GM12878 (cell line): Measurements from ENCODE around the gene PRRC2A. TPM values are rescaled to one million over a fixed set of nuclear protein-coding genes. Genes with fewer than 3 reads are reported as not detected.

ENCODE experiments used
- ATAC-seq: fragments of 200-7000 bp; cut with Tn5 transposase; 3 replicates; pipeline ENCODE4 v1.9.1; 2020; ENCODE audit warnings: mild to moderate bottlenecking, moderate library complexity
- BruUV-seq: library from RNA; stranded (reverse); fragments of 400-500 nt; replicated peaks from 2 replicates; lab custom pipeline; 2021; lab: Mats Ljungman, UMichigan
- CTCF ChIA-PET: fragments of 300-600 bp; sonication (Branson Sonifier 250); formaldehyde crosslinking; extraction: SDS; loops from one replicate; lab custom pipeline; 2021; ENCODE audit warnings: inconsistent platforms; lab: Yijun Ruan, JAX
- POLR2A ChIA-PET: fragments of 350-600 bp; formaldehyde crosslinking; extraction: SDS; loops from one replicate; lab custom pipeline; 2021; ENCODE audit warnings: inconsistent platforms; lab: Charles Lee
- RAD21 ChIA-PET: fragments of 300-600 bp; sonication (Branson Sonifier 250); formaldehyde crosslinking; loops from one replicate; lab custom pipeline; 2023; ENCODE audit warnings: antibody characterized with exemption; ENCODE audit not compliant: unreplicated experiment; lab: Charles Lee
- SMC1A ChIA-PET: fragments of 300-600 bp; sonication (Branson Sonifier 250); formaldehyde crosslinking; loops from one replicate; lab custom pipeline; 2023; ENCODE audit not compliant: unreplicated experiment, uncharacterized antibody; lab: Charles Lee
- DNase-seq: peaks from one replicate; pipeline ENCODE4 v3.0.0-alpha.2; 2011; ENCODE audit warnings: low read depth, low spot score
- FAIRE-seq: peaks from 3 replicates; lab custom pipeline; 2011; peaks lifted over from hg19 to GRCh38; lab: Jason Lieb, UNC
- H2AFZ ChIP-seq: 2 replicates; pipeline ENCODE4 v1.6.0; 2011; ENCODE audit warnings: low read depth, low read length, control low read depth; ENCODE audit not compliant: control insufficient read depth
- H3K27ac ChIP-seq: 2 replicates; pipeline ENCODE4 v1.5.1; 2011; ENCODE audit warnings: control low read depth; ENCODE audit not compliant: control insufficient read depth, insufficient read depth
- H3K27me3 ChIP-seq, 2 experiments: replicated peaks in 1 of 2; 2 replicates each; pipeline versions ENCODE4 v1.6.0 to v1.6.1; 2011; ENCODE audit warnings: low read length in 1 of 2; ENCODE audit not compliant: control insufficient read depth in 2 of 2, insufficient read depth in 2 of 2
- H3K36me3 ChIP-seq, 2 experiments: 2 replicates each; pipeline ENCODE4 v1.5.1; 2011; ENCODE audit warnings: low read length in 1 of 2; ENCODE audit not compliant: control insufficient read depth in 2 of 2, insufficient read depth in 2 of 2
- H3K4me1 ChIP-seq: 2 replicates; pipeline ENCODE4 v1.6.1; 2011; ENCODE audit warnings: mild to moderate bottlenecking, low read length, moderate library complexity, mixed read lengths; ENCODE audit not compliant: control insufficient read depth, insufficient read depth
- H3K4me2 ChIP-seq: 2 replicates; pipeline ENCODE4 v1.6.0; 2011; ENCODE audit warnings: control low read depth; ENCODE audit not compliant: control insufficient read depth, insufficient read depth
- H3K4me3 ChIP-seq: fragments of 200-600 bp; sonication (generic); 2 replicates; pipeline ENCODE4 v1.5.1; 2016
- H3K79me2 ChIP-seq: 2 replicates; pipeline ENCODE4 v1.6.0; 2011; ENCODE audit warnings: low read length; ENCODE audit not compliant: control insufficient read depth, insufficient read depth
- H3K9ac ChIP-seq: 2 replicates; pipeline ENCODE4 v1.8.0; 2011; ENCODE audit warnings: low read length, control low read depth, mixed read lengths; ENCODE audit not compliant: control insufficient read depth, insufficient read depth
- H3K9me3 ChIP-seq: replicated peaks from 3 replicates; pipeline ENCODE4 v1.5.1; 2011; ENCODE audit warnings: mild to moderate bottlenecking, low read length; ENCODE audit not compliant: control insufficient read depth, insufficient read depth
- H4K20me1 ChIP-seq: 2 replicates; pipeline ENCODE4 v1.6.0; 2011; ENCODE audit not compliant: control insufficient read depth, insufficient read depth
- ATF7 ChIP-seq: fragments of 450-650 bp; IDR thresholded peaks from 2 replicates; pipeline ENCODE4 v1.6.1; 2016; ENCODE audit warnings: low read depth, mild to moderate bottlenecking
- BCL11A ChIP-seq: IDR thresholded peaks from 2 replicates; pipeline ENCODE4 v1.6.1; 2011; ENCODE audit warnings: low read depth, low read length
- CREM ChIP-seq: IDR thresholded peaks from 2 replicates; pipeline ENCODE4 v1.6.1; 2014; ENCODE audit warnings: antibody characterized with exemption, low read depth
- CTCF ChIP-seq, 3 experiments: IDR thresholded peaks in 2 of 3; conservative IDR thresholded peaks in 1 of 3; 2 replicates each; pipeline ENCODE4 v1.5.1; 2011; ENCODE audit warnings: low read depth in 3 of 3, low read length in 3 of 3, mild to moderate bottlenecking in 3 of 3, control low read depth in 2 of 3, moderate library complexity in 2 of 3, inconsistent platforms in 1 of 3, mixed read lengths in 1 of 3; ENCODE audit not compliant: control insufficient read depth in 2 of 3, insufficient read depth in 1 of 3; ENCODE audit errors: extremely low read depth in 1 of 3
- HDGF ChIP-seq: fragments of 450-650 bp; IDR thresholded peaks from 2 replicates; pipeline ENCODE4 v1.6.1; 2016; ENCODE audit warnings: antibody characterized with exemption
- NFYA ChIP-seq: IDR thresholded peaks from 2 replicates; pipeline ENCODE4 v1.6.1; 2011; ENCODE audit warnings: low read depth, mild to moderate bottlenecking, low read length, improper control_type of control experiment, borderline replicate concordance
- NRF1 ChIP-seq: conservative IDR thresholded peaks from 2 replicates; pipeline ENCODE4 v1.6.1; 2011; ENCODE audit warnings: mild to moderate bottlenecking, low read depth, low read length, improper control_type of control experiment
- PKNOX1 ChIP-seq: fragments of 450-650 bp; IDR thresholded peaks from 2 replicates; pipeline ENCODE4 v1.6.1; 2016; ENCODE audit warnings: mild to moderate bottlenecking
- RAD21 ChIP-seq: IDR thresholded peaks from 2 replicates; pipeline ENCODE4 v1.6.1; 2011; ENCODE audit warnings: mild to moderate bottlenecking, low read depth, low read length, moderate library complexity; ENCODE audit not compliant: insufficient read depth
- RELA ChIP-seq: fragments of 450-650 bp; IDR thresholded peaks from 2 replicates; pipeline ENCODE4 v1.8.0; 2014; ENCODE audit warnings: borderline replicate concordance; ENCODE audit not compliant: partially characterized antibody
- RUNX3 ChIP-seq: IDR thresholded peaks from 2 replicates; pipeline ENCODE4 v1.6.1; 2012; ENCODE audit warnings: low read length, inconsistent platforms
- SMARCA5 ChIP-seq: fragments of 450-650 bp; IDR thresholded peaks from 2 replicates; pipeline ENCODE4 v1.6.1; 2017; ENCODE audit warnings: mild to moderate bottlenecking
- SMC3 ChIP-seq: IDR thresholded peaks from 2 replicates; pipeline ENCODE4 v1.6.1; 2011; ENCODE audit warnings: low read length, improper control_type of control experiment, borderline replicate concordance
- SRF ChIP-seq, 2 experiments: IDR thresholded peaks; 2 replicates each; pipeline ENCODE4 v1.6.1; 2011; ENCODE audit warnings: low read depth in 2 of 2, low read length in 2 of 2, mild to moderate bottlenecking in 1 of 2, moderate library complexity in 1 of 2
- YBX1 ChIP-seq: fragments of 450-650 bp; IDR thresholded peaks from 2 replicates; pipeline ENCODE4 v1.6.1; 2016; ENCODE audit warnings: antibody characterized with exemption
- ZBTB11 ChIP-seq: fragments of 450-650 bp; formaldehyde crosslinking; IDR thresholded peaks from 2 replicates; pipeline ENCODE4 v1.5.0; 2022; ENCODE audit warnings: mild to moderate bottlenecking, missing genetic modification characterization
- WGBS: methylation state at CpG from one replicate; pipeline ENCODE4 v1.1.6; 2016; ENCODE audit warnings: low lambda C conversion rate; ENCODE audit not compliant: insufficient replicate concordance, insufficient coverage; ENCODE audit errors: missing lambda C conversion rate; 5-methylcytosine and 5-hydroxymethylcytosine counted together
- in situ Hi-C: fragments of 300-500 bp; cut with MboI; formaldehyde crosslinking; loops from 9 replicates; pipeline ENCODE4 v1.14.3; 2018; ENCODE audit warnings: mixed read lengths
- intact Hi-C: fragments of 100-400 bp; cut with micrococcal nuclease; formaldehyde crosslinking; loops from one replicate; pipeline ENCODE4 v1.14.2; 2022; ENCODE audit not compliant: unreplicated experiment
- polyA plus RNA-seq, 11 experiments: library from polyadenylated mRNA; depleted of rRNA in 4 of 11; unstranded in 6 of 11; stranded (reverse) in 5 of 11; fragments of >200 nt; fragmentation: Nextera tagmentation in 4 of 11; fragmentation: Illumina TruSeq in 1 of 11; extraction: Ambion mirVana in 4 of 11; extraction: Trizol in 1 of 11; gene quantifications; 1 replicate in 1 of 11; 2 replicates in 10 of 11; pipeline versions ENCODE4 v1.2.1 to v1.2.3, GENCODE V29; 2011 to 2016; ENCODE audit warnings: inconsistent platforms in 2 of 11, missing spikeins in 2 of 11, low read depth in 1 of 11
- total RNA-seq, 4 experiments: library from RNA; depleted of rRNA in 3 of 4; stranded (reverse); fragments of >200 nt in 3 of 4; fragmentation: Illumina TruSeq in 1 of 4; extraction: Trizol in 1 of 4; gene quantifications; 2 replicates each; pipeline versions ENCODE4 v1.2.1 to v1.2.3, GENCODE V29; 2013 to 2021

PRRC2A gene
- total and polyA plus RNA-seq, 10 of the 15 experiments (the other 5 are each of a cell fraction or from before 2014, with no cell fraction given) = 0.40 to 244 (median 61.3) TPM

- Histone ChIP-seq H3K4me2 (no peak overlapping the region), H3K4me1 (peaks cover 18% of the 10 kb centered on the region), H2AFZ (no peak overlapping the region; the same call in 1 of the 2 replicates), H4K20me1 (no peaks in the 10 kb centered on the region), H3K9me3 (no peaks in the 10 kb centered on the region), H3K27ac (no peak overlapping the region), H3K9ac (no peak overlapping the region), H3K36me3 (no peaks in the 10 kb centered on the region), H3K79me2 (no peaks in the 10 kb centered on the region), H3K27me3 (no peaks in the 10 kb centered on the region), H3K4me3 (no peak overlapping the region)
- BruUV-seq = no TSS peak
- ChIA-PET RAD21 (interaction anchor here (1.3 to 12.5 kb wide), 7 partner anchors 16 to 234 kb away, joined by 4 to 668 read pairs (median 66); partner anchors contain the start of genes AIF1, ATP6V1G2, C6orf47 and DDX39B), POLR2A (interaction anchor here (0.9 to 8.5 kb wide), 8 partner anchors 16 to 68 kb away, joined by 3 to 282 read pairs (median 12); partner anchors contain the start of genes ATP6V1G2, DDX39B, GPANK1 and LST1), CTCF (interaction anchor here (0.7 to 31.0 kb wide), 15 partner anchors 10 to 699 kb away, joined by 3 to 2098 read pairs (median 4); partner anchors contain the start of genes AIF1, ATP6V1G2, C6orf47 and DDX39B), SMC1A (interaction anchor here (0.6 to 45.5 kb wide), 10 partner anchors 15 to 236 kb away, joined by 3 to 1989 read pairs (median 6); partner anchors contain the start of genes AIF1, ATP6V1G2, DDX39B and LST1)
- FAIRE-seq (no peak), ATAC-seq (peak; percentile 84), DNase-seq (no peak)
- WGBS = 2% methylated on average over 2 of the region's 2 CpGs
- intact Hi-C loops = loop anchor here (10.0 kb wide), 1 partner anchor 202 kb away; no protein-coding TSS in a partner anchor
- in situ Hi-C loops = loop anchor here (5.0 kb wide), 2 partner anchors 50 to 105 kb away; partner anchors contain the start of genes ATP6V1G2 and NFKBIL1
- TF ChIP-seq HDGF (no peak), ZBTB11 (no peak), PKNOX1 (peak; percentile 60), SRF (IDR thresholded peaks at IDR 0.05; ENCODE audit: low read depth in 2 of 2, low read length in 2 of 2) (no peak), SMARCA5 (peak; percentile 75), RAD21 (peak; percentile 74), BCL11A (no peak), SMC3 (peak; percentile 86; the same call in 1 of the 2 replicates), YBX1 (no peak), NRF1 (no peak), CREM (no peak), CTCF (IDR thresholded peaks at IDR 0.05 in 2 of 3, conservative IDR thresholded peaks at IDR 0.05 in 1 of 3; ENCODE audit: control insufficient read depth in 2 of 3, extremely low read depth in 1 of 3, insufficient read depth in 1 of 3, low read depth in 3 of 3, low read length in 3 of 3) (peak; percentile 45 to 64 (median 56)), RUNX3 (peak; percentile 37; the same call in 1 of the 2 replicates), NFYA (no peak), ATF7 (no peak), RELA (peak; percentile 22)
These were observed 23.5 kb upstream of the PRRC2A start for GRCh38 chr6:31597006-31597405.
